IgD-negative memory B cell (primary cell): ENCODE results near the gene GPR37L1. TPM values are rescaled to one million over a fixed set of nuclear protein-coding genes. Genes with fewer than 3 reads are reported as not detected.

Experiments used
- H3K27ac Mint-ChIP-seq, 3 donors: one replicate each; pipeline ENCODE4 v1.8.0; 2020 to 2022; ENCODE audit warnings: mild to moderate bottlenecking in 3 of 3, mixed read lengths in 3 of 3, moderate library complexity in 1 of 3
- H3K27me3 Mint-ChIP-seq: one replicate; pipeline ENCODE4 v1.8.0; 2021; ENCODE audit warnings: mixed read lengths
- H3K36me3 Mint-ChIP-seq: one replicate; pipeline ENCODE4 v1.8.0; 2020; ENCODE audit warnings: mild to moderate bottlenecking, mixed read lengths
- H3K4me1 Mint-ChIP-seq, 3 donors: one replicate each; pipeline ENCODE4 v1.8.0; 2020 to 2022; ENCODE audit warnings: mixed read lengths in 3 of 3, mild to moderate bottlenecking in 1 of 3
- H3K4me3 Mint-ChIP-seq, 4 donors: one replicate each; pipeline ENCODE4 v1.8.0; 2020 to 2022; ENCODE audit warnings: mild to moderate bottlenecking in 4 of 4, mixed read lengths in 4 of 4, moderate library complexity in 3 of 4
- H3K9me3 Mint-ChIP-seq, 3 donors: one replicate each; pipeline ENCODE4 v1.8.0; 2020 to 2021; ENCODE audit warnings: mixed read lengths in 3 of 3, mild to moderate bottlenecking in 1 of 3
- polyA plus RNA-seq: library from polyadenylated mRNA; unstranded; fragments of 300-500 nt; fragmentation: Illumina TruSeq; gene quantifications from one replicate; pipeline ENCODE4 v1.2.3, GENCODE V29; 2021

The GPR37L1 gene
- polyA plus RNA-seq, 1 donor from 2014 or later = 0.11 TPM

DNA sequence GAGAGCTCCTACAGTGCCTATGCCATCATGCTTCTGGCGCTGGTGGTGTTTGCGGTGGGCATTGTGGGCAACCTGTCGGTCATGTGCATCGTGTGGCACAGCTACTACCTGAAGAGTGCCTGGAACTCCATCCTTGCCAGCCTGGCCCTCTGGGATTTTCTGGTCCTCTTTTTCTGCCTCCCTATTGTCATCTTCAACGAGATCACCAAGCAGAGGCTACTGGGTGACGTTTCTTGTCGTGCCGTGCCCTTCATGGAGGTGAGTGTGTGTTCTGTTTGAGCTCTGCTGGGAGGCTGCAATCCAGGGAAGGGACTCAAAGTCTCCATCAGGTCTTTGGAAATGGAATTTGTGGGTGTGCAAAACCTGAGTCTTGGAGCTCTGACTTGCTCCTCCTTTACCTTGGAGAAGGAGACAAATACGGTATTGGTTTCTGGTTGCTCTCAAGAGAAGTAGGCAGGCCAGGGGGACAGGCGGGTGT lies 658 bp downstream of the GPR37L1 start:
- peaks cover 3% of the 10 kb centered on the region for H3K27me3 Mint-ChIP-seq
- H3K27ac Mint-ChIP-seq = peak overlapping the region in 1 of 3 donors; percentile 3
- no peaks in the 10 kb centered on the region for H3K36me3 Mint-ChIP-seq
- H3K4me1 Mint-ChIP-seq = no peaks in the 10 kb centered on the region
- H3K4me3 Mint-ChIP-seq = no peak overlapping the region
- peaks cover 0 to 2% (median 0%) of the 10 kb centered on the region in 3 donors for H3K9me3 Mint-ChIP-seq

DNA sequence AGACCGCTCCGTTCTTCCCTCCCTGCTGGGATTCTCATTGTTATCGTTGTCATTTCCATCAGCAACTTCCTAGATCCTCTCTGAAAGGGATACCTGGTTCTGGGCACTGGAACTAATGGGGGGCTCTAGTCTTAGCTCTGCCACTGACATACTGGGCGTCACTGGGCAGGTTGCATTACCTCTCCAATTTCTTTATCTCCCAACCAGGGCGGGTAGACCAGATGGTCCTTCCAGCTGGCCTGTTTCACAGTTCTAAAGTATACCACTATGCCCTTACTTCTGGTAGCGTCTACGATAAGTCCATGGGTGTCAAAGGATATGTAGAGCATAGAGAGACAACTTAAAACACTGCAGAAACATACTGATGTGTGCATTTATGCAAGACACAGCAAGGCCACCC lies 1.4 kb downstream of the GPR37L1 start:
- peaks cover 3% of the 10 kb centered on the region for H3K27me3 Mint-ChIP-seq

DNA sequence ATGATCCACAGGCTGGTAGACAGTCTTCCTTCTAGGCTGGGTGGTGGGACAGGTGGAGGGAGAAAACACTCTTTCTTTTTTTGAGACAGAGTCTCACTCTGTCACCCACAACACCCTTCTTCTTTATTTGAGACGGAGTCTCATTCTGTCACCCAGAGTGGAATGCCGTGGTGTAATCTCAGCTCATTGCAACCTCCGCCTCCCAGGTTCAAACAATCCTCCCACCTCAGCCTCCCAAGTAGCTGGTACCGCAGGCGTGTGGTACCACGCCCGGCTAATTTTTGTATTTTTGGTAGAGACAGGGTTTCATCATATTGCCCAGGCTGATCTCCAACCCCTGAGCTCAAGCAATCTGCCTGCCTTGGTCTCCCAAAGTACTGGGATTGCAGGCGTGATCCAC lies 2.9 kb downstream of the GPR37L1 start:
- peaks cover 3% of the 10 kb centered on the region for H3K27me3 Mint-ChIP-seq
- H3K9me3 Mint-ChIP-seq = peaks cover 0 to 2% (median 0%) of the 10 kb centered on the region in 3 donors

More for the DNA sequence above, 1.4 kb downstream of the GPR37L1 start:
- H3K4me1 Mint-ChIP-seq = no peaks in the 10 kb centered on the region
- no peak overlapping the region for H3K4me3 Mint-ChIP-seq
- no peak overlapping the region for H3K27ac Mint-ChIP-seq
- peaks cover 0 to 2% (median 0%) of the 10 kb centered on the region in 3 donors for H3K9me3 Mint-ChIP-seq
- H3K36me3 Mint-ChIP-seq = no peaks in the 10 kb centered on the region

DNA sequence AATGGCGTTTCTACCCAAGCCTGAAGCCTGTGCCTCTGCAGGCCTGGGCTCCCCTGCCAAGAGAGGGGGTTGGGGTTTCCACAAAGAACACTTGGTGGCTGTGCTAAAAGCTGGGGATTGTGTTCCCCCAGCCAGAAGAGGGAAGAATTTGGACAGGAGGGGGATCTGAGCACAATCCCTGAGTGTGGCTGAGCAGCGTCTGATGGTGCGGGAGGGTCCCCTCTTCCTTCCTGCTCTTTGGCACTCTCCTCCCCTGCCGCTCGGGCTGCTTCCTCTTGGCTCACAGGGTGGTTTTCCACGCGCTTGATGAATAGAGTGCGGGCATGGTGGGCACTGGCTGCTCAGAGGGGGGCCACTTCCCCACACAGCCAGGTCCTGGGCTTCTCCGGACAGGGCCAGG lies 3.7 kb downstream of the GPR37L1 start:
- Mint-ChIP-seq H3K4me1 (no peaks in the 10 kb centered on the region), H3K9me3 (peaks cover 0 to 2% (median 0%) of the 10 kb centered on the region in 3 donors), H3K27me3 (peaks cover 3% of the 10 kb centered on the region), H3K27ac (no peak overlapping the region), H3K36me3 (no peaks in the 10 kb centered on the region), H3K4me3 (no peak overlapping the region)

More for the DNA sequence above, 2.9 kb downstream of the GPR37L1 start:
- no peak overlapping the region for H3K27ac Mint-ChIP-seq
- no peak overlapping the region for H3K4me3 Mint-ChIP-seq
- no peaks in the 10 kb centered on the region for H3K36me3 Mint-ChIP-seq
- no peaks in the 10 kb centered on the region for H3K4me1 Mint-ChIP-seq

DNA sequence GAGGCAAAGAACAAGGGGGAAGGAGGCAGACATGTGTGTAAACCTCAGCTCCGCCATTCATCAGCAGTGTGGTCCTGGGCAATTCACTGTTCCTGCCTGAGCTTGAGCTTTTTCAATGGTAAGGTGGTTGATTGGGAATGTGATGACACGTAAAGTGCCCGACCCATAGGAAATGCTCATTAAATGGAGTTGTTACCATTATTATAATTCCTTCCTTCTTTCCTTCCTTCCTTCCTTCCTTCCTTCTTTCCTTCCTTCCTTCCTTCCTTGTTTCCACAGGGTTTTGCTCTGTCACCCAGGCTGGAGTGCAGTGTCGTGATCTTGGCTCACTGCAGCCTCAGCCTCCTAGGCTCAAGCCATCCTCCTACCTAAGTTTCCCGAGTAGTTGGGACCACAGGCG lies 4.3 kb downstream of the GPR37L1 start:
- Mint-ChIP-seq H3K27me3 (peaks cover 3% of the 10 kb centered on the region), H3K27ac (no peak overlapping the region), H3K9me3 (peaks cover 0 to 2% (median 0%) of the 10 kb centered on the region in 3 donors), H3K36me3 (no peaks in the 10 kb centered on the region), H3K4me3 (no peak overlapping the region), H3K4me1 (no peaks in the 10 kb centered on the region)

DNA sequence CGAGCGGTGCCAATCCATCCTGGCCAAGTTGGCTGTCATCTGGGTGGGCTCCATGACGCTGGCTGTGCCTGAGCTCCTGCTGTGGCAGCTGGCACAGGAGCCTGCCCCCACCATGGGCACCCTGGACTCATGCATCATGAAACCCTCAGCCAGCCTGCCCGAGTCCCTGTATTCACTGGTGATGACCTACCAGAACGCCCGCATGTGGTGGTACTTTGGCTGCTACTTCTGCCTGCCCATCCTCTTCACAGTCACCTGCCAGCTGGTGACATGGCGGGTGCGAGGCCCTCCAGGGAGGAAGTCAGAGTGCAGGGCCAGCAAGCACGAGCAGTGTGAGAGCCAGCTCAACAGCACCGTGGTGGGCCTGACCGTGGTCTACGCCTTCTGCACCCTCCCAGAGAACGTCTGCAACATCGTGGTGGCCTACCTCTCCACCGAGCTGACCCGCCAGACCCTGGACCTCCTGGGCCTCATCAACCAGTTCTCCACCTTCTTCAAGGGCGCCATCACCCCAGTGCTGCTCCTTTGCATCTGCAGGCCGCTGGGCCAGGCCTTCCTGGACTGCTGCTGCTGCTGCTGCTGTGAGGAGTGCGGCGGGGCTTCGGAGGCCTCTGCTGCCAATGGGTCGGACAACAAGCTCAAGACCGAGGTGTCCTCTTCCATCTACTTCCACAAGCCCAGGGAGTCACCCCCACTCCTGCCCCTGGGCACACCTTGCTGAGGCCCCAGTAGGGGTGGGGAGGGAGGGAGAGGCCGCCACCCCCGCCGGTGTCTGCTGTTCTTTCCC lies 5.3 kb downstream of the GPR37L1 start:
- H3K4me3 Mint-ChIP-seq = no peak overlapping the region
- no peak overlapping the region for H3K27ac Mint-ChIP-seq
- no peaks in the 10 kb centered on the region for H3K4me1 Mint-ChIP-seq
- H3K9me3 Mint-ChIP-seq = peaks cover 0 to 2% (median 0%) of the 10 kb centered on the region in 3 donors
- H3K27me3 Mint-ChIP-seq = peaks cover 3% of the 10 kb centered on the region
- no peaks in the 10 kb centered on the region for H3K36me3 Mint-ChIP-seq

DNA sequence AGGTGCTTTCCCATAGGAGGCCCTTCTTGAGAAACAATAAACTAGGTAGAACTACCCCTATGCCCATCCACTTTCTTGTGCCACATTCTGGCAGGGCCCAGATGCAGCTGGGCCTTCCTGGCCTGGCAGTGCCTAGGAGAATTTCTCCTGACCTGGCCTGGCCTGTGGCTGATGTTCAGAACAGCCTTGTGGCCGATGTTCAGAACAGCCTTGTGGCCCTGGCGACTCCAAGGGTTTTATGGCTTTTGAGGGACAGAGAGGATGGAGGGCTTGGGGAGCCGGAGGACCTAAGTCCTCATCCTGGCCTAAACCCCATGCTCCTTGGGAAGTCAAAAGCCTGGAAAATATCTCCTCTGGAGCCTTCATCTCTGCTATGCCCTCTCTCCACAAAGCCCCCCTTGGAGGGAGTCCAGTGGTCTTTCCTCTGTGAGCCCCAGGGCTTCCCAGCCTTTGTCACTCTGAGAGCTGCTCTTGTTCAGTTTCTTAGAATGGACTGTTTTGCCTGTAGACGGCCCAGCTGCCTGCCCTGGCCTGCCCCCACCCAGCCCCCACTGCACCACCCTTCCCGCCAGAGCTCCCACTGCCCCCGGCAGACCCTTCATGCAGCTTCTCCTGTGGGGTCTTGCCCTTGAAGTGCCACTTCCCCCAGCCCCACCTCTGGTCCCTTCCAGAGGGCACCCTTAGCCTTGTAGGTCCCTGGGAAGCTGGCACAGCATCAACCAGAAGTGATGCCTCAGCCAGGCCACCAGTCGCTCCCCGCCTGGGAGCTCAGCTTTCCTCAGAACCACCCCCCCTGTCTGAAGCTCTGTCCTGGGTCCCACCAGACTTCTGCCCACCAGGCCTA lies 7.0 kb downstream of the GPR37L1 start:
- H3K36me3 Mint-ChIP-seq = no peaks in the 10 kb centered on the region
- H3K27ac Mint-ChIP-seq = no peak overlapping the region
- no peak overlapping the region for H3K4me3 Mint-ChIP-seq
- H3K9me3 Mint-ChIP-seq = peaks cover 0 to 2% (median 0%) of the 10 kb centered on the region in 3 donors
- H3K27me3 Mint-ChIP-seq = peaks cover 3% of the 10 kb centered on the region
- H3K4me1 Mint-ChIP-seq = no peaks in the 10 kb centered on the region

DNA sequence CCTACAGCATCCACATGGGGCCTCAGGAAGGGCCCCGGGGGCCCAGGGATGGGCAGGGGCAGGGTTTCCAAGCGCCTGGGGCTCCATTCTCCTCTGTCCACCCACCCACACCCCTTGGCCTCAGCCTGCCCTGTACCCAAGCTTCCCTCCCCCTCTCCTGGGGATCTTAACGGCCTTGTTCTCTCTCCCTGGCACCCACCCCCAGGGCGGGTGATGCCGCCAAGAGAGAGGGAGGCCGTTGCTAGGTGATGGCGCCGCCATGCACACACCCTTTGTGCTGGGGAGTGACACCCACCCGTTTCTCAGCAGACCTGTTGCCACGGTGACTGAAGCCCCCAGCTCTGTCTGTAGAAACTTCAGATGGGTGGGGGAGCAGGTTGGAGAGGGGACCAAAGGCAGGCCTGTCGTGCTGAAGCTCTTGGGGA lies 7.6 kb downstream of the GPR37L1 start:
- Mint-ChIP-seq H3K36me3 (peaks cover 1% of the 10 kb centered on the region), H3K4me3 (no peak overlapping the region), H3K27ac (no peak overlapping the region), H3K27me3 (peaks cover 3% of the 10 kb centered on the region), H3K4me1 (peaks cover 0 to 4% (median 0%) of the 10 kb centered on the region in 3 donors), H3K9me3 (peaks cover 0 to 2% (median 0%) of the 10 kb centered on the region in 3 donors)

DNA sequence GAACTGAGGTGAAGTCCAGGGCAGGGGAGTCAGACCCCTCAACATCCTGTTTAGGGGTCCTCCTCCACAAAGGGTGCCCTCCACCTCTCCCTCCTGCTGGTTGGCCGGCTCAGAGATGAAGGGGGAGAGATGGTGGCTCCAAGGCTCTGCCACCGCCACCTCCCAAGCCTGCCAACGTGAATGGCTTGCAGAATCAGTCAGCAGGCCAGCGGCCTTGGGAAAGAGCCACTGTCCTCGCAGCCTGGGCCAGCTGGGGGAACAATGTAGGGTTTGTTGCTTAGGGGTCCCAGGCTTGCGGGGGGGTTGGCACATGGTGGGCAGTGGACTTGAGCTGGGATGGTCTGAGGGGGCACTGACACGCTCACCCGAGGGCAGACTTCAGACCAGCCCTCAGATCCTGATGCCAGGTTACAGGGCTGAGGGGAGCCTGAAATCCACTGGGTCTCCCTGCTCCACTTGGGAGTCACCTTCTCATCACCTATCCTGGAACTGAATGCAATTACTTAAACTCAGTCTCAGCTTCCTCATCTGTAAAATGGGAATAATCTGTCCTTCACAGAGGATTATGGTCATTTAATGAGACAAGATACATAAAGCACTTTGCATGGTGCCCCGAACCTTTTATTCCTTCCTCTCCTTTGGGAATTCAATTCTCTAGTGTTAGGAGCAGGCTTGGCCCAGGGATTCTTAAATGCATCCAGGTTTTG lies 8.3 kb downstream of the GPR37L1 start:
- H3K4me1 Mint-ChIP-seq = peaks cover 0 to 6% (median 0%) of the 10 kb centered on the region in 3 donors
- H3K36me3 Mint-ChIP-seq = peaks cover 1% of the 10 kb centered on the region
- H3K27ac Mint-ChIP-seq = peak overlapping the region in 1 of 3 donors; percentile 42
- H3K9me3 Mint-ChIP-seq = peaks cover 0 to 2% (median 0%) of the 10 kb centered on the region in 3 donors
- H3K27me3 Mint-ChIP-seq = peaks cover 3% of the 10 kb centered on the region
- H3K4me3 Mint-ChIP-seq = no peak overlapping the region

DNA sequence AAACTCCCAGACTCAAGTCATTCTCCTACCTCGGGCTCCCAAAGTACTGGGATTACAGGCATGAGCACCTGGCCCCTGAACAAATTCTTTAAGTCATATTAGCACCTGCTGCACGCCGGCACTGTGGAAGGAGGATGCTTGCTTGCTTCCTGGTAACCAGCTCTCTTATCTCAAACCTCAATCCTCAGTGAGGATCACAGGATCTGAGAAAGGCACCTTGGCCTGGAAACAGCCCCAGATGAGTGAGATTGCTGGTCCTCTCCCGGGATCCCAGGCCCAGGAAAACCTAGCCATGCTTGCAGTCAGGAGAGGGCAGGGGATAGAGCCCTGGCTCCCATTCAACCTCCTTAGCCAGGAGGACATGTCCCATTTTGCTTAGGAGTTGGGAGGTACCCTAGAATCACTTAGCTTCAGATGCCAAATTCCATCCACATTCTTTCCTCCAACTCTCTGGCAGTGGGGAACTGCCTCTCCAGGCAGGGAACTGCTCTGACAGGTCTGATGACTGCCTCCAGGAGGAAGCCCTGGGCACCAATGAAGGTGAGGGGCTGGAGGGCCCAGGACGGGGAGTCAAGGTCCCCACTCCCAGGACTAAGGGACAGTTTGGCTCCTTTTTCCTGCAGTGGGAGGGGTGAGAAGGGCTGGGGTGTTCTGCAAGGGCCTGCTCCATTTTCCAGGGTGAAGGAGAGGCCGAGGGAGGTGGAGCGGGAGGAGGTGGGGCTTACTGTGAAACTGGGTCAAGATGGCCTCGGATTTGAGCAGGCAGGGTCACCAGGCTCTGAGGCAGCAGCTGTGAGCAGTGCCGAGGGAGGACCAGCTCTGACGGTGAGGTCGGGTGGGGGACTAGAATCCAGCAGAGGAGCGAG lies 9.5 kb downstream of the GPR37L1 start:
- Mint-ChIP-seq H3K27me3 (peaks cover 2% of the 10 kb centered on the region), H3K4me3 (no peak overlapping the region), H3K27ac (no peak overlapping the region), H3K36me3 (peaks cover 1% of the 10 kb centered on the region), H3K4me1 (peaks cover 0 to 6% (median 0%) of the 10 kb centered on the region in 3 donors), H3K9me3 (peaks cover 0 to under 1% (median 0%) of the 10 kb centered on the region in 3 donors)

DNA sequence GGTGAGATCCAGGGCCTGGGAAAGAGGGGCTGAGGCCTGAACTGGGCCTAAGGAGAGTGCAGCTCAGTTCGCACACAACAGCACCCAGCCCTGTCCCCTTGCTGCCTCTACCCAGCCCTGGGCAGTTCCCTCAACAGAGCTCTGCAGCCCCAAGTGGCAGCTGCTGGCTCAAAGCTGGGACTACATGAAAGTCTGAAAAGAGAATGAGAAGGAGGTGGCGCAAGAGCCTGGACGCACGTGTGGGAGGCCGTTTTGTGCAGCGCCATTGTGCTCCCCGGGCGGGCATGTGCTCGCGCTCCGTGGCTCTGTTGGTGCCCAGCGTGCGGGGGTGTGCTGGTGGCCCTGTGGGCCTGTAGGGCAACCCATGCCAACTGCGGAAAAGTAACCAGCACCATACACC lies 10.3 kb downstream of the GPR37L1 start:
- Mint-ChIP-seq H3K27me3 (no peaks in the 10 kb centered on the region), H3K27ac (no peak overlapping the region), H3K4me1 (peaks cover 0 to 6% (median 0%) of the 10 kb centered on the region in 3 donors), H3K36me3 (peaks cover 1% of the 10 kb centered on the region), H3K4me3 (no peak overlapping the region), H3K9me3 (no peaks in the 10 kb centered on the region)

DNA sequence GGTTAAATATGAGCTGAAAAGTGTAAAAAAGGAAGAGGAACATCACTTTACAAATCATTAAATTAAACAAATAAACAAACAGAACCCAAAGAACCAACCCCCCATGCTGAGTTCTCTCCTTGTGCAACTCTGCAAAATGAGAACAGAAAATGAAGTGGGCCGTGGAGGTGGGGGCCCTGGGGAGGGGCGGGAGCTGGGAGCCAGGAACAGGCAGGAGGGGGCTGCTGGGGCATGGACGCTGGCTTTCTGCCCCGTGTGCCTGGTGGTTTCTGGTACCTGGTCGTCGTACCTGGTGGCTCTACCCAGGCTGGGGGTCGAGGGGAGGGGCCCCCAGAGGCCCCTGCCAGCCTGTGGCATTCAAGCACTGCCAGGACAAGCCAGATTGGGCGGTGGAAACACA lies 10.8 kb downstream of the GPR37L1 start:
- no peaks in the 10 kb centered on the region for H3K9me3 Mint-ChIP-seq
- peaks cover 0 to 6% (median 0%) of the 10 kb centered on the region in 3 donors for H3K4me1 Mint-ChIP-seq
- H3K27ac Mint-ChIP-seq = no peak overlapping the region
- peaks cover 1% of the 10 kb centered on the region for H3K36me3 Mint-ChIP-seq
- H3K27me3 Mint-ChIP-seq = no peaks in the 10 kb centered on the region
- no peak overlapping the region for H3K4me3 Mint-ChIP-seq

DNA sequence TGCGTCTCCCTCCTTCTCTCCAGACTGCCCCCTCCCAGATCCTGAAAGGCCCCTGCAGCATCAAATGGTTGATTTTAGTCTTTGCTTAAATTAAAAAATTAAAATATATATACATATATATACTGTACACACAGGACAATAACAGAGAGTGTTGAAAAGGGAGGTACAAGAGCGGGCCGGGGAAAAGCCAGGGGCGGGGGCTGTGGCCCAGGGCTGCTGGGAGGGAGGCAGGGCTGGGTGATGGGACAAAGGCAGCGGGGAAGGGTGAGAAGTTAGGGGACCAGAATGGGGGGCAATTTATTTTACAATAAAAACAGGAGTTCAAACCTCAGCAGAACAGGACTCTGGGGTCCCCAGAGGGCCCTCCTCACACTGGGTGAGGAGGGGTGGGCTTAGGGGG lies 11.3 kb downstream of the GPR37L1 start:
- Mint-ChIP-seq H3K4me3 (no peak overlapping the region), H3K4me1 (peaks cover 0 to 6% (median 0%) of the 10 kb centered on the region in 3 donors), H3K27me3 (no peaks in the 10 kb centered on the region), H3K9me3 (no peaks in the 10 kb centered on the region), H3K36me3 (peaks cover 1% of the 10 kb centered on the region), H3K27ac (no peak overlapping the region)

DNA sequence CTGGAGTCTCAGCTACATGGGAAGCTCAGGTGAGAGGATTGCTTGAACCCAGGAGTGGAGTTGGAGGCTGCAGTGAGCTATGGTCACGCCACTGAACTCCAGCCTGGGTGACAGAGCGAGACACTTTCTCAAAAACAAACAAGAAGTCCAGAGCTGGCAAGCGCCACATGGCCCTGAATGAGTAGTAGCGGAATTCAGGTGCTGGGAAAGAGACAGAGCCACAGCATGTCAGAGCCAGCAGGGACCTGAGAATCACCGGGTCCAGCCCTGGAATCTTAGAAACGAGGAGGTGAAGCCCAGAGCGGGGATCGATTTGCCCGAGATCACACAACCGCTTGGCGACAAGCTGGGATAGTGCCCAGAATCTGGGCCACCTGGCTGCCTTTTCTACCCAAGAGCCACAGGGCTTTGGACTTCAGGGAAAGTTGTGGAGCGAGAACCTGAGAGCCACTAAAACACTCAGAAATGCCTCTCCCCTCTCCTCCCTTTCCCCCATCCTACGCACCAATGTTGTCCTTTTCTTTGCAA lies 12.0 kb downstream of the GPR37L1 start:
- no peaks in the 10 kb centered on the region for H3K27me3 Mint-ChIP-seq
- peaks cover 0 to 6% (median 0%) of the 10 kb centered on the region in 3 donors for H3K4me1 Mint-ChIP-seq

More for the DNA sequence above, 12.0 kb downstream of the GPR37L1 start:
- no peaks in the 10 kb centered on the region for H3K9me3 Mint-ChIP-seq
- no peak overlapping the region for H3K27ac Mint-ChIP-seq
- peak overlapping the region in 1 of 4 donors; percentile 51 for H3K4me3 Mint-ChIP-seq
- peaks cover 1% of the 10 kb centered on the region for H3K36me3 Mint-ChIP-seq
